Erythroblast (primary cell): ENCODE results near the gene PAPOLA.

Experiments
- GATA1 ChIP-seq: IDR thresholded peaks from 2 replicates; pipeline ENCODE4 v1.6.1; 2011; ENCODE audit warnings: low read depth, mild to moderate bottlenecking, control low read depth, low read length, moderate library complexity
- POLR2A ChIP-seq: IDR thresholded peaks from 2 replicates; pipeline ENCODE4 v1.6.1; 2011; ENCODE audit warnings: mild to moderate bottlenecking, low read length

- TF ChIP-seq POLR2A (no peak), GATA1 (no peak)
Observed at GRCh38 chr14:96511146-96511545, 9.0 kb downstream of the PAPOLA start.
